ENCODE measurements around the gene PTPN14.

PTPN14 gene

GRCh38 chr1:214386333-214386732 lies 165.1 kb downstream of the PTPN14 start:
- DNase-seq = no peak

GRCh38 chr1:214385428-214385827 lies 166.0 kb downstream of the PTPN14 start:
- no peak for DNase-seq

- DNase-seq = no peak
These were observed 166.9 kb downstream of the PTPN14 start for GRCh38 chr1:214384373-214385079.

GRCh38 chr1:214383381-214384372 lies 167.7 kb downstream of the PTPN14 start:
- no peak for DNase-seq

- no peak for DNase-seq
These were observed 170.3 kb downstream of the PTPN14 start for GRCh38 chr1:214380986-214381695.

GRCh38 chr1:214380396-214380795 lies 171.0 kb downstream of the PTPN14 start:
- DNase-seq = no peak

DNA sequence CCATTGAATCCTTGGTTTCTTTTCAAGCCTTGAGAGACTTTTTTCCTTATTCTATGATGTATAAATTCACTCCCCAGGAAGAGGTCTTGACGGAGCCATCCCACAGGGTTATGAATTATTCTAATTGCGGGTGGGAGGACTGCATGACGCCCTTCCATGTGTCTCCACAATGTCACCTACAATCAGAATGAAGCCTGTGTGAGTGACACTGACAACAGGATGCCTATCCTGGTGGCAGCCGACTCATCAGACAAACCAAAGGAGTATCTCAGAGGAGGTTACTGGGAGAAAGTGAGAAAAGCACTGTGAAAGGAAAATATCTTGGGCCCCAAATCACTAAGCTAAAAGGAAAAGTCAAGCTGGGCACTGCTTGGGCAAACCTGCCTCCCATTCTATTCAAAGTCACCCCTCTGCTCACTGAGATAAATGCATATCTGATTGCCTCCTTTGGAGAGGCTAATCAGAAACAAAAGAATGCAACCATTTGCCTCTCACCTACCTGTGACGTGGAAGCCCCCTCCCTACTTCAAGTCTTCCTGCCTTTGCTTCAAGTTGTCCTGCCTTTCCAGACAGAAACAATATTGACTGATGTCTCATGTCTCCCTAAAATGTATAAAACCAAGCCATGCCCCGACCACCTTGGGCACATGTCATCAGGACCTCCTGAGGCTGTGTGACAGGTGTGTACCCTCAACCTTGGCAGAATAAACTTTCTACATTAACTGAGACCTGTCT lies 172.0 kb downstream of the PTPN14 start:
- no peak for DNase-seq

DNA sequence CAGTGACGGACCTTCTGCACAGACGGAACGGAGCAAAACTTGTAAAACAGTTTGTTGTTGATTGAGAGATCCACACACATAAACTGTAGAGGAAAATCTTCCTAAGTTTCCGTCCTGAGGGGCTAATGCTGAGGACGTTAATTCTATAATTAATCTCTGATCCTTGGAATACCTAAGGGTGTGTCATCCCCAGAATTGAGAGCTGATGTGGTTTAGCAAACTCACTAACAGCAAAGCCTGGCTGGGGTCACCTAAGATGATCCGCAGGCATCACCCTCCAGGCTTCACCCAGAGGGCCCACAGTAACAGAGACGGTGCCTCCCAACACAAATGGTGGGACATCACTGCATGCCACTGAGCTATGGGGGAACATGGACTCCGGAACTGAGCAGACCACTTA lies 172.9 kb downstream of the PTPN14 start:
- DNase-seq = no peak

GRCh38 chr1:214377886-214378285 lies 173.5 kb downstream of the PTPN14 start:
- no peak for DNase-seq

DNA sequence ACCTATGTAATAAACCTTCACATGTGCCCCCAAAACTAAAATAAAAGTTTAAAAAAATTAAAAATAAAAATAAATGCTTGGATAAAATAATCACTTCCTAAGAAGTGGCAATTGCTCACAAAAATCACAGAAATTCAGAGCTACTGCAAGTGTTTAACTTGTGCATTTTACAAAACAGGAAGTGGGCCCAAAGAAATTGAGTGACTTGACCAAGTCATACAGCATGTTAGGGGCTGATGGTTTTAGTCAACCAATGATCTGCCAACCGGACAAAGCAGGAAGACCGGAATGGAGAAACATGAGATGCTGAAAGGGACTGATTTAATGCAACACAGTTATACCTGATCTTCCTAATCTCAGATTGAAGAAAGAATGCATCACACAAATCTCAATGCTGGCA lies 173.9 kb downstream of the PTPN14 start:
- DNase-seq = no peak

DNA sequence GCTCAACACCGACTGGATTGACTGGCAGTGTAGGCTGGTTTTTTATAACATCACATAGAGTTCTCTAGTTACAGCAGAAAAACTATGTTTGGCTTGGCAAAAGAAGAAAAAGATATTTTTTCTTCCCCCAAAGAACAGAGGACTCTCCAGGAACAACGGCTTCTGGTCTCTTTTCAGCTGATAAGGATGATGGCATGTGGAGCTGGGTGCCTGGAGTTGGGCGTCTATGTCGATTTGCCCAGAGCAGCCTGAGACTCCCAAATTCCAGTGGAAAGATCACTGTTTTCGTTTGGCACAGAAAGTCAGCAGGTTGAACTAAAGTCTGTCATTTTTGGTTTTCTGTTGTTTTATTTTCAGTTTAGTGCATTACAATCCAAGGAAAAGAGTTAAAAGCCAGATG lies 179.3 kb downstream of the PTPN14 start:
- no peak for DNase-seq

DNA sequence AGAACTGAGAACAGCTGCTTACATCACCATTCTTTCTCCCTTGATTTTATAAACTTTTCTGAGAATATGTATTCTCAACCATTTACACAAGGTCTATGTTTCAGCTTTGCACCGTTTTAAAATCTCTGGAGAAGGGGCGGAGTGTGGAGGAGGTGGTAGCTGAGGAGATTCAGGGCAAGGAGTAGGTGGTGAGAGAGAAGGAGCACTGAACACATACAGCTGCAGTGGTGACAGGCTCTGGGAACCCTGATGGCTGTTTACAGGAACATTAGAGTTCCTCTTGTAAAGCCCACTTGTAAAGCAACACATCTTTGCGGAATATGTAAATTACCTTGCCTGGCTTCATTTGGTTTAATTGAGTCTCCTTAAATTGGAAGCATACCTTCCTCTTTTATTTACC lies 180.8 kb downstream of the PTPN14 start:
- DNase-seq = no peak

DNA sequence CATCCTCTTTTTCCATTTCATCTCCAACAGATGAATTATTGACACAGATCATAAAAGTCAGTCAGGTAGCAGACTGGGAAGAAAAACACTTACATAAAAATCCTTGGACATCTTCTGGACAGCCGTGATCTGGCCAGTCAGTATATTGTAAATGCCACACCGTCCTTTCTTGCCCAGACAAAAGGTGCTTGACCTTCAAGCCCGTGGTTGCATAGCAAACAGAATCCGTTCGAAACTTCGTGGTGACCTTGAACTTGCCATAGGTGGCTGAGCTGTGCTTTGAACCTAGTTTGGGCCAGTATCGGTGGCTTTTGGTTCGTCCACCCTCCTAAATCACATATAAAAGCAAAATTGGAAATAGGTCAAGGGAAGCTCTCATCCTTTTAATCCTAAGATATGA lies 182.0 kb downstream of the PTPN14 start:
- DNase-seq = no peak

DNA sequence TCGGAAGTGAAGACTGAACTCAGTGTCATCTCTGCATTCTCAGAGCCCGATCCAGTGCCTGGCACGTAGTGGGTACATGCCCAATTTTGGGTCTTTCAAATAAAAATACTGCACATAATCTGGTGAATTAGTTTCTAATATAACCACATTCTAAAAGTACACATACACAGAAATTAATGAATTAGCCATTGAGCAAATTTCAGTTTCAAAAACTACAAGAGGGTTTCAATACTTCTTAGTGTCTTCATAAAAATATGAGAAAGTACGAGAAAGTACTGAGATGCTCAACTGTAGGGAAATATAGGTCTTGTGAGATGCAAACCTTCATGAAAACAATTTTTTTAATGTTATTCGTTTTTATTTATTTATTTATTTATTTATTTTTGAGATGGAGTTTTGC lies 183.6 kb downstream of the PTPN14 start:
- no peak for DNase-seq

DNA sequence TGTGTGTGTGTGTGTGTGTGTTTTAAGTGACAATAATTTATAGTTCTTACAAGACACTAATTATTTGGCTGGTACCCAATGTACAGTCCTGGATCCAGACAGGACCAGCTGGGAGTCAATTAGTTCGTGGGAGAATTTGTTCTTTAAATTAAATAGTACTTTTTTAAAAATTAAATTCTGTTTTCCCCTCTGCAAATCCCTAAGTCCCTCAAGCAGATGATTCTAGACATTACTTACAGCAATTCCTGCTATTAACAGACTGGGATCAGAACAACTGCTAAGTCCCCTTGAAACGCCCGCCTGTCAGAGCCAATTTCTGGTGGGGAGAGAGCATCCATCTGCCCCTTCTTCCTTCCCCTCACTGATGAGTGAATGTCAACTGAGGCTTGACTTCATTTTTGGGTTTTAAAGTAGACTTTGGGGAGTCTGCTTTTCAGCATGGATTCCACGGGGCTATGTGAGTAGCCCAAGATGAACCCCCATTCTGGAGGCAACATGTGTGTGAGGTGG lies 186.6 kb downstream of the PTPN14 start:
- no peak for DNase-seq

DNA sequence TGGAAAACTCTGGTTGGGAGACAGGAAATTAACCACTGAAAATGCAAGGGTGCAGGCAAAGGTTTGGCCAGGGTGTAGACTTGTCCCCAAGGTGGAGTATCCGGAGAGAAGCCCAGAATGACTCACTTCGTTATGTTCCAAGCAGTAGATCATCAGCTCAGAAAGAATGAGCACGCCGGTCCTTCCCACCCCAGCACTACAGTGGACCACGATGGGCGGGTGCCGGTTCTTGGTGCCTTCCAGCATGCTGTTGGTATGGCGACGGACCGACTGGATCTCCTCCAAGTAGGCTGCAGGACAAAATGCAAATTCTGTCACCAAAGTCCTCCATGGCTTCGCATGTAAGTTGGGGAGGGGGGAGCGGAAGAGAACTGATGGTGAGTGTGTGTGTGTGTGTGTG lies 187.0 kb downstream of the PTPN14 start:
- no peak for DNase-seq

DNA sequence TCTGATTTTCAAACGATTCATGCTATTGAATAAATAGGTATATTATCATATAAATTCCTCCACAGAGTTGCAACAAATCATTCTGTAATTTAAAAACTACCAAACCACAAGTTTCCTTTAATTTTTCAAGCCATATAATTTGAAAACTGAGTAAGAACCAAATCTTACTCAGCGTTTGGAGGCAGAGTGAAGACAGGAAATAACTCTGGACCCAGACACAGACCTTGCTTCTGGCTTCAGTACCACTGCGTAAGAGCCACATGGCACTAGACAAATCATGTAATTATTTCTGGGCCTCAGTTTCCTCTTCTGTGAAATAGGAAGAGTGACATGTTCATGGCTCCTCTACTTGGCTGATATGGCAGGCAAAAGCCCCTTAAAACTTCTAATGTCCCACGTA lies 188.0 kb downstream of the PTPN14 start:
- DNase-seq = no peak

DNA sequence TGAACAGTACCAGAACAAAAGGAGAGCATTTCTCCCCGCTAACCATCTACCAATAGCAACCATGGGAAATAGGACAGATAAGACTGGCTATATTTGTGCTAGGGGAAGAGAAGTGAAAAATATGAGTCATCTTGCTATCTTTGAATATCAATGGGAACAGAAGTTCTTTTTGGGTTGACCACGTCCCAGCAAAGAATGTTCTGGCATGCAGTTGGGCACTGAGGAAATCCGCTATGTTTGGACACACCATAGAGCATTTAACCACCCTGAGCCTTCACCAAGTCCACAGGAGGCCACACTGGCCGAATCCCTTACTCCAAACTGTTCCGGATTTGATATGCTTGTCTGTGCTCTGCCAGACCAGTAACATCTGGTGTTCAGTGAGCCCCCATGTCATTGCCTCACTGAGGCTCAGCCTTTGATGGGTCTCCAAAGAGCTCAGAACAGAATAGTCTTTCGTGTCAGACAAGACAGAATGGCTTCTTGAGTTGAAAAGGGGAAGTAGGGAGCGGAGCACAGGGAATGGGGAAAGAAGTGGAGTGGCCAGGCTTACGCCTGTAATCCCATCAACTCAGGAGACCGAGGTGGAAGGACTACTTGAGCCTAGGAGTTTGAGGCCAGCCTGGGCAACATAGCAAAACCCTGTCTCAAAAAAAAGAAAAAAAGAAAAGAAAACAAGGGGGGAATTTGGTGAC lies 189.1 kb downstream of the PTPN14 start:
- DNase-seq = peak; percentile 59

DNA sequence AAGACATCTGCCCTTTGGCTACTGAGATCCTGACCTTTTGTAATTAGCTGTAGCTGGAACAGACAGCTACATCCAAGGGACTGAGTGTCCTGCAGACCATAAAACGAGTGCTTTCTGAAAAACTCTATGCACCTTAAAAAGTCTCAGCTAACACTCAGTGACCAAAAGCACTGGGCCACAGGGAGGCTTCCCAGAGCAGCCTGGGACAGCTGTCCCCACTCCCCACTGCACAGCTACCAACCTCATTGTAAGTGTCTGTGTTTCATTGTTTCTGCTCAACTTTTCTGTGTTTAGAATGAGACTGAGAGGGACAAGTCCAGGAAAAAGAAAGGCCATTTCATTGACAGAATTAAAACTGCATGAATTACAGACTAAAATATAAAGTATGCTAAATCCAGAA lies 189.8 kb downstream of the PTPN14 start:
- DNase-seq = no peak

DNA sequence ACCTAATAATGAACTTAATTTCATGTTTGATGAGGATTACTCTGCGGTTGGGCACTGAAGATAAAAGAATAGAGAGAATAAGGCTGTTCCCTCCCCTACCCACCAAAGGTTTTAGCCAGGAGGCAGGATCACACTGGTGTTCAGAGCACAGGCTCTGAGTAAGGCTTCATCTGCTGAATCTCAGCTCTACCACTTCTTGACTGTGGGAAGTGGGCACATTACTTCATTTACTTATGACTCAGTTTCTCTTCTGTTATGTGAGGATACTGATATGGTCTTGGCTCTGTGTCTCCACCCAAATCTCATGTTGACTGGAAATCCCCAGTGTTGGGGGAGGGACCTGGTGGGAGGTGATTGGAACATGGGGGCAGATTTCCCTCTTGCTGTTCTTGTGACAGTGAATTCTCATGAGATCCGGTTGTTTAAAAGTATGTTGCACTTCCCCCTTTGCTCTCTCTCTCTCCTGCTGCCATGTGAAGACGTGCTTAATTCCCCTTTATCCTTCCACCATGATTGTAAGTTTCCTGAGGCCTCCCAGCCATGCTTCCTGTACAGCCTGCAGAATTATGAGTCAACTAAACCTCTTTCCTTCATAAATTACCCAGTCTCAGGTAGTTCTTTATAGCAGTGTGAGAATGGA lies 190.8 kb downstream of the PTPN14 start:
- DNase-seq = peak; percentile 10

DNA sequence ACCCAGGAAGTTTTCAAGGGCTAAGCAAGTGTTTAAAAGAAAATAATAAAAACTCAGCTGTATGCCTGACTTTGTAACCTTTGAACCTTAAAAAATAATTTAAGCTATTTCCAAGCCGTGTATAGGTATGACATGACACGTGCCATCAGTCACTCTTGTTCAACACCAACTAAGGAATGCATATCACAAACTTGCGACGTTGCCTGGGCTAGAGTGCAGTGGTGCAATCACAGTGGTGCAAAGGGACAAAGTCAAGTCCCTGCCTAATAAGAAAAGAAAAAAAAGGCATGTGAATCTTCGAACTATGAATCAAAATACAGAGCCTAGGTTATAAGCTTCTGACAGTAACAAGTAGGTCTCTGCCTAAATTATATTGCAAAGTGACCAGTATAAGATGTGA lies 191.3 kb downstream of the PTPN14 start:
- no peak for DNase-seq

All from inflammatory macrophage treated with lipopolysaccharide for 4 hours (primary cell).